ENCODE measurements around the gene PPOX. TPM values are rescaled to one million over a fixed set of nuclear protein-coding genes. Genes with fewer than 3 reads are reported as not detected.

PPOX gene
- total and polyA plus RNA-seq, 2 donors, result 13.9 to 25.9 TPM

DNA sequence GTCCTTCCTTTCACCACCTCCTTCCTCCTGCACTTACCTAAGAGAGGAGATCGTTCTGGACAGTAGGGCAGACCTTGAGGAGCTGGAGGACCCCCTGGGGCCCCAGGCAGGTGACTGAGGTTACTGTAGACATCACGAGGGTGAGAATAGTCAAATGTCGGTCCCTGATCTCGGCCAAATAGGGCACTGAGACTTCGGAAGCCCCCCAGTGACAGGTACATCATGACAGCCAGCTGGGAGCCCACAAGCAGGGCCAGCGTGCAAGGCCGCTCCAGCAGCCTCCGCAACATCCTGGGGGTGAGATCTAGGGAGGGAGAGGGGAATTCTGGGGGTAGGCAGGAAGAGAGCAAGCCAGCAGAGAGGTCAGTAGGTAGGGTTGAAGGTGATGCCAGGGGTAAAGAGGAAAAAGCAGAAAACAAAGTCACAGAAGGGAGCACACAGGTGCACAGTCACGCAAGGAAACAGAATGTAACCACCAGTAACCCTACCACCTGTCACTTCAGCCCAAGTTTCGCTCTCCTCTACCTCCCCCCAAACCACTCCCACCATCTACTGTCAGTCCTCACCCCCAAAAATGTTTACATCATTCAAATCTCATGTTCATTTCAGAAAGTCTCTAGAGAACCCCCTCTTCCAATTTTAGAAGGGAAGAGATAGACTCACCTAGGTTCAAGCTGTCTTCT, 9.7 kb downstream of the PPOX start:
- H3K4me1 ChIP-seq (ENCODE audit: insufficient read depth), result no peaks in the 10 kb centered on the region
- no peak for DNase-seq (ENCODE audit: extremely low spot score)
- peak overlapping the region; percentile 78 for H3K4me3 ChIP-seq (ENCODE audit: low read depth, low read length)
- no peak overlapping the region for H3K27ac ChIP-seq (ENCODE audit: low read depth)
- 87% methylated on average over 10 of the region's 10 CpGs for WGBS
- H3K36me3 ChIP-seq (ENCODE audit: insufficient read depth), result peaks cover 5% of the 10 kb centered on the region

DNA sequence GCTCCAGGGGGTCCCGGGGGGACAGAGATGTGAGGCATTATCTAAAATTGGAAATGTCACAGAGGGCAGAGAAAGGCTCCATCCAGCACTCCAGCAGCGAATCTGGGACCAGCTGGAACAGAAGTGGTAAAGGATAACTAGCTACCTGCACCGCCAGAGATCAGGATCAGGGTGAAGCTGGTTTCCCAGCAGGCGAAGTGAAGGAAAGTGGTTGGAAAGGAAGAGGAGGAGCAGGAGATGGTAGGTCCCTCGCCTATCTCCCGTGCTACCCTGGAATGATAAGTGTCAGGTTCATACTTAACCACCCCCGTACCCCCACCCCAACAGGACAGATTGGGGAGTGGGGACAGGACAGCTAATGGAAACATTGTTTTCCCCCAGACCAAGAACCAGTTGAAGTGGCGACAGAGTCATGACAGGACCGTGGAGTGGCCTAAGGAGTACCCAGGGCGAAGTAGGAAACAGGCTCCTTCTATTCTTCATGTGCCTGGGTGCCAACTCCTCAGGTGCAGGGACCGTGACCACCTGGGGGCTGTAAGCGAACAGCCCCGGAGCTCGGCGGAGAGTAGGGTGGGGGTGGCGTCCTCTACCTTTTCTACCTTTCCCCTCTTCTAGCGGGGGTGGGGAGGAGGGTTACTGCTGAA, 10.4 kb downstream of the PPOX start:
- no peaks in the 10 kb centered on the region for H3K4me1 ChIP-seq (ENCODE audit: insufficient read depth)
- peak overlapping the region; percentile 90 for H3K27ac ChIP-seq (ENCODE audit: low read depth)
- WGBS, result 15% methylated on average over 17 of the region's 17 CpGs
- DNase-seq (ENCODE audit: extremely low spot score), result no peak
- peaks cover 4% of the 10 kb centered on the region for H3K36me3 ChIP-seq (ENCODE audit: insufficient read depth)
- H3K4me3 ChIP-seq (ENCODE audit: low read depth, low read length), result peak overlapping the region; percentile 78

DNA sequence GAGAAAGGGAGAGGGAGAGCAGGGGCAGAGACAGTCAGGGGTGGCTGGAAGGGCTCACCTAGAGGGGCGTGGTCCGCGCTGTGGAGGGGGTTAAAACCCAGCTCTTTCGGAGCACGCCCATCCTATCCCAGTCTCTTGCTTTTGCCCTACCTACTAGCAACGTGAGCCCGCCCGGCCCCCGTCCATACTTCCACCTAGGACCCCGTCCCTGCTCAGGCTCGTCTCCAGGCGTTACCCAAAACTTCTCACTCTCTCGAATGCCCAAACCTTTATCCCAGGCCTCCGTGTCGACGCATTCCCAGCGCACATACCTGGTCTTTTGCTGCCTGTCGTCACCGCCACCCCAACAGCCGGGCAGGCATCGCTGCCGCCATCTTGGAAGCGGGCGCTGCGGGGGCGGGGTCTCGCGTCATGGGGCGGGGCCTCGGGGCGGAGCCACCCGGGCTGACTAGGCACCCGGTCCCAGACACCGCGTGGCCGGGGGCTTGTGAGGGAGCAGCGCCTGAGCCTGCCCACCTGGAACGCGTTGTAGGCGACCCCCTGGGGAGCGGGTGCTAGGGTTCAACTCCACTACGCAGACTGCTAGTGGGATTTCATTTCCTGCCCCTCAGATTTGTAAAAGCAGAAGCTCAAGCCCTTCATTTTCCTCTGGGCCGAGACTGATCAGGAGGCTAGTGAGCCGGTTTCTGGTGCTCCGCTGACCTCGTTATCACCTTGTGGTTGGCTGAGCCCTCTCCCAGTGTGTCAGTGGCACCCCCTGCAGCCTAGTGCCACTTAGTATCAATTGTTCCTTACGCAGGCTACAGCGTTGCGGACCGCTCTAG, 11.1 kb downstream of the PPOX start, which contains the start of gene B4GALT3:
Gene B4GALT3 (minus strand): TSS at position 396 of the 824 bp plus-strand sequence. CDS start 1,447 bp downstream, outside the sequence.
- H3K4me1 ChIP-seq (ENCODE audit: insufficient read depth), result no peaks in the 10 kb centered on the region
- peak; percentile 76 for DNase-seq (ENCODE audit: extremely low spot score)
- WGBS, result 3% methylated on average over 50 of the region's 50 CpGs
- H3K36me3 ChIP-seq (ENCODE audit: insufficient read depth), result peaks cover 2% of the 10 kb centered on the region
- H3K27ac ChIP-seq (ENCODE audit: low read depth), result peak within 1 kb of the TSS; percentile 90
- H3K4me3 ChIP-seq (ENCODE audit: low read depth, low read length), result peak within 1 kb of the TSS; percentile 78

DNA sequence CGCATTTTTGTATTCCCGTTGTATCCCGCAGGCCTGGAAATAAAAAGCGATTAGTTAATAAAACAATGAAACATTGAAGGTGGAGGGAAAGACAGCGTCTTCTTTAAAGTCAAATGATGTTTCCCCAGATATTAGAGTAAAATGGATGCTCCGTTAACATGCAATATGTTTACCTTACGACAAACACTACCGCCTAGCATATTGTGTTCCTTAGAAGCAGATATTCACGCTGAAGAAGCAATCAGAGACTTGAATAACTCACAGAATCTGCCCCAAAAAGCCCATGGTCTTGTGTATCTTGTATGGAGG, 11.7 kb downstream of the PPOX start:
- DNase-seq (ENCODE audit: extremely low spot score), result no peak
- Histone ChIP-seq H3K36me3 (ENCODE audit: insufficient read depth) (peaks cover 2% of the 10 kb centered on the region), H3K4me3 (ENCODE audit: low read depth, low read length) (peak overlapping the region; percentile 78), H3K27ac (ENCODE audit: low read depth) (peak overlapping the region; percentile 84), H3K4me1 (ENCODE audit: insufficient read depth) (no peaks in the 10 kb centered on the region)
- WGBS, result 46% methylated on average over 9 of the region's 9 CpGs

DNA sequence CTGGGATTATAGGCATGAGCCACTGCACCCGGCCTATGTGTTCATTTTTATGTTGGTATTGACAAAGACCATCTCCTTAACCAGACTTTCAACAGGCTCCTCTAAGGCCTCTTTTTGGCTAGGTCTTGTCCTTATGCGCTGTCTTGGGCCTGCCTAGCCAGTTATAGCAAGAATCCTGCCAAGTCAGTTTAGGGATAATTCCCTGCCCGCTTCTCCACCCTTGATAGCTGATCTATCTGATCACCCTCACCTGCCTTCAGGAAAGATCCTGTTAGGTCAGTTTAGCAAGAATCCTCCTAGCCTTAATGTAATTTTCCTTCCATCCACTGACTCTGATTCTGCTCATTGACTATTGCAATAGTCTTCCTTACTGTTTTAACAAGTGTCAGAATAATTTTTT, 13.5 kb downstream of the PPOX start:
- H3K36me3 ChIP-seq (ENCODE audit: insufficient read depth), result no peaks in the 10 kb centered on the region
- H3K4me3 ChIP-seq (ENCODE audit: low read depth, low read length), result no peak overlapping the region
- DNase-seq (ENCODE audit: extremely low spot score), result no peak
- 88% methylated on average over 3 of the region's 3 CpGs for WGBS
- no peak overlapping the region for H3K27ac ChIP-seq (ENCODE audit: low read depth)
- H3K4me1 ChIP-seq (ENCODE audit: insufficient read depth), result no peaks in the 10 kb centered on the region

DNA sequence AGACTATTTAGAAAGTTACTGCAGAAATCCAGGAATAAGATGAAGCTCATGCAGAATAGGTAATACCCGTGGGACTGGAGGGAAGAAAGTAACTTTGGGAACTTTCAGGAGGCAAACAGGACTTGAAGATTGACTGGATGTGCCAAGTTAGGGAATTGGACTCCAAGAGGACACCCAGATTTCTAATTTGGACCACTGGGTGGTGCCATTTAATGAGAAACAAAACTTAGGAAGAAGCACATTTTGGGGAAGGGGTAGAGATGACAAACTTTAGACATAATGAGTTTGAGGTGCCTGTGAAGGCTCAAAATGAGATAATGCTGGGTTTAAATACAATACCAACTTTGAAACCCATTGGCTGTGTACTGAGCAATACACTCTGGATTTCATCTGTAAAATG, 14.4 kb downstream of the PPOX start:
- no peak overlapping the region for H3K27ac ChIP-seq (ENCODE audit: low read depth)

DNA sequence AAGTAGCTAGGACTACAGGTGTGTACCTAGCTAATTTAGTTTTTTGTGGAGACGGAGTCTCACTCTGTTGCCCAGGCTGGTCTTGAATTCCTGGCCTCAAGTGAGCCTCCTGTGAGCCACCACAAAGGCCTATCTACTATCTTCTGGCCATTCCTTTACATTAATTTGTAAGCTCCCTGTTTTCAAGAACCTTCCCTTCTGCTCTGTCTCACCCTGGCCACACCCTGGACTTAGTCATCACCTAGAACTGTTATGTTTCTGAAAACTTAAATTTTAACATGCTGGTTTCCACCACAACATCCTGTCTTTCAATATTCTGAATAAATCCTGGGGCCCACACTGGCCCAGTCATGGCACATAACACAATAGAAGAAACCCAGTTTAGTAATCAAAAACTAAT, 16.0 kb downstream of the PPOX start:
- 91% methylated on average over 1 of the region's 1 CpG for WGBS
- Histone ChIP-seq H3K27ac (ENCODE audit: low read depth) (no peak overlapping the region), H3K4me1 (ENCODE audit: insufficient read depth) (no peaks in the 10 kb centered on the region), H3K4me3 (ENCODE audit: low read depth, low read length) (no peak overlapping the region), H3K36me3 (ENCODE audit: insufficient read depth) (no peaks in the 10 kb centered on the region)
- no peak for DNase-seq (ENCODE audit: extremely low spot score)

More for the DNA sequence above, 14.4 kb downstream of the PPOX start:
- no peaks in the 10 kb centered on the region for H3K36me3 ChIP-seq (ENCODE audit: insufficient read depth)
- no peak for DNase-seq (ENCODE audit: extremely low spot score)
- H3K4me1 ChIP-seq (ENCODE audit: insufficient read depth), result no peaks in the 10 kb centered on the region
- no peak overlapping the region for H3K4me3 ChIP-seq (ENCODE audit: low read depth, low read length)
- 68% methylated on average over 1 of the region's 1 CpG for WGBS

DNA sequence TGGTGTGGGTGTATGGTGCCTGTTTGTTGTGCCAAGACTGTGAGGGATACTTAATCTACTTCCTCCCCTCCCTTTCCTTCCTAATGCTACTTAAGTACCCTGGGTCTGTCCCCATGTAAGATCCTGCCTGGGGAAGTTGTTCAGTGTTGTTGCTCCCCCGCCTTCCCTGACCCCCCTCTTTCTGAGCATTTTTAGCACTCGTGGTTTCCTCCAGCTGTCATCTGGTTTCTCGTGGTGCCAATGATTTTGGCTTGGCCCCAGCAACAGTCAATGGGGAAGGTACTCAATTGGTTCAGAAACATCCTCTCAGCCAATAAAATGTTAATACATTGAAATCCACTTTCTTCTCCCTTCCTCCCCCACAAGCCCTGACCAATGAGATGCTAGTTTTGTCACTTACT, 19.1 kb downstream of the PPOX start:
- Histone ChIP-seq H3K4me3 (ENCODE audit: low read depth, low read length) (no peak overlapping the region), H3K4me1 (ENCODE audit: insufficient read depth) (no peaks in the 10 kb centered on the region), H3K27ac (ENCODE audit: low read depth) (no peak overlapping the region), H3K36me3 (ENCODE audit: insufficient read depth) (no peaks in the 10 kb centered on the region)
- WGBS, result 17% methylated on average over 3 of the region's 3 CpGs
- no peak for DNase-seq (ENCODE audit: extremely low spot score)

DNA sequence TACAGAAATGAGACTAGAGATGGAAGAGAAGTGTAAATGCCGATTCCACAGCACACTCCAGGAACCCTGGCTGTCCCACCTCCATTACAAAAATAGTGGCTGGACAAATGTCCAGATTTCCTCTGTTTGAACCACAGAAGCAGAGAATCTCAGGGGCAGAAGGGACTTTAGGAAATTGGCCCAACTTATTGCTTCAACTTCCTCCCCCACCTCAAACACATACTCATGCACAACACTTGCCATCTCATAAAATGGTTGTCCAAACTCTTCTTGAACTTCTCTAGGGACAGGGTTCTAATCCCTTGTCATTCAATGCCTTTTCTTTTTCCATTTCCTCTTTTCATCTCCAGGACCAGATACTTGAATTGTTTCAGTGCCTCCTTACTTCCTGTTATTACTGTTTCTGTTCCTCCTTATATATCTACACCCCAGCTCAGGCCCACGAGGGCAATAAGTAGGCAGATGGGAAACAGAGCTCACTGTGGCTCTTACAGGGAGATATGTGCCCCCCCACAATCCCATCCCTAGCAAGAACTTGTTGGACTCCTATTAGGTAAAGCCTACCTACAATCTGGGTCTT, 19.6 kb downstream of the PPOX start:
- 30% methylated on average over 2 of the region's 2 CpGs for WGBS
- Histone ChIP-seq H3K36me3 (ENCODE audit: insufficient read depth) (no peaks in the 10 kb centered on the region), H3K4me3 (ENCODE audit: low read depth, low read length) (no peak overlapping the region), H3K27ac (ENCODE audit: low read depth) (no peak overlapping the region), H3K4me1 (ENCODE audit: insufficient read depth) (no peaks in the 10 kb centered on the region)
- DNase-seq (ENCODE audit: extremely low spot score), result no peak

DNA sequence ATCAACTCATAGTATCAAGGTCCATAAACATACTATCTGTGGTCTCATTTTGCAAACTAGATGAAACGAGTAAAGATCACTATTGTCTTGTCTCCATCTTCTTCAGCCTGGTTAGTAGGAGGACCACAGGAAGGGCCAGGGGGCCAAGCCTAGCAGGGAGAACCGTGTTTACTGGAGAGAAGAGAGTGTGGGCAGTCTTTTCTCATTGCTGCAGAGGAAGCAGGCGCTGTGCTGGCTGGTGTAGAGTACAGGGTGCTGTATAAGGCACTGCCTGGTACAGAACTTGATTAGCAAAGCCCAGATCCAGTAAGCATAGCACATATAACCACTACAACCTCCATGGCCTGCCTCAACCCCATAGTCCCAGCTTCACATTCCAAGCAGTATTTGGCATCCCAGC, 21.1 kb downstream of the PPOX start:
- Histone ChIP-seq H3K4me1 (ENCODE audit: insufficient read depth) (no peaks in the 10 kb centered on the region), H3K27ac (ENCODE audit: low read depth) (no peak overlapping the region), H3K4me3 (ENCODE audit: low read depth, low read length) (no peak overlapping the region), H3K36me3 (ENCODE audit: insufficient read depth) (no peaks in the 10 kb centered on the region)
- whole genome bisulfite sequencing, result 72% methylated on average over 3 of the region's 3 CpGs
- no peak for DNase-seq (ENCODE audit: extremely low spot score)

DNA sequence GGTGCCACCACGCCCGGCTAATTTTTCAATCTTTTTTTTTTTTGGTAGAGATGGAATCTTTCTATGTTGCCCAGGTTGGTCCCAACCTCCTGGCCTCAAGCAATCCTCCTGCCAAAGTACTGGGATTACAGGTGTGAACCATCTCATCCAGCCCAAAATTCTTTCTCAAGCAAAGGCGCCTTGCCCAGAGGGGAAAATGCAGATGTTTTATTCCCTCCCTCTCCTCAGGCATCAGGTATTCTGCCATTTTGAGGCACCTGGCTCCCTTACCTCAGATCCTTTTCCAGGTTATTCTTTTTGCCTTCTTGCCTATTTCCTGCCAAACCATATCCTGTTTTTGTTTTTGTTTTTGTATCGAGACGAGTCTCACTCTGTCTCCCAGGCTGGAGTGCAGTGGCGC, 22.2 kb downstream of the PPOX start:
- H3K4me3 ChIP-seq (ENCODE audit: low read depth, low read length), result no peak overlapping the region
- H3K27ac ChIP-seq (ENCODE audit: low read depth), result no peak overlapping the region
- no peaks in the 10 kb centered on the region for H3K36me3 ChIP-seq (ENCODE audit: insufficient read depth)
- H3K4me1 ChIP-seq (ENCODE audit: insufficient read depth), result no peaks in the 10 kb centered on the region
- no peak for DNase-seq (ENCODE audit: extremely low spot score)
- 80% methylated on average over 6 of the region's 6 CpGs for WGBS

DNA sequence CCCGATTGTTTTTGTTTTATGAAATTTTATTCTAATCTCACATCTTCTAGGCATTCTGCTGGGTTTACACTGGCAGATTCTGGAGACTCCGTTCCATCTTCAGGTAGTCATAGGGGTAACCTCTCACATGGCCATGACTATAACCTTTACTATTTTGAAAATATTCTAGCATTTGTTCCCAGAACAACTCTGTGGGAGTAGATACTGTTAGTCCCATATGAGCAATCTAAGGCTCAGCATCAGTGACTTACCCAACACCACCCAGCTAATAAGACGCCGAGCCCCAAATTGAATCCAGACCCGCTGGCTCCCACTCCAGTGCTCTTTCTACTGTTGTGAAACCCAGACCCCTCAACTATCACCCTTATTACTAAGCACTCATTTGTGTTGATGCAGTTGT, 22.8 kb downstream of the PPOX start:
- Histone ChIP-seq H3K4me1 (ENCODE audit: insufficient read depth) (no peaks in the 10 kb centered on the region), H3K36me3 (ENCODE audit: insufficient read depth) (no peaks in the 10 kb centered on the region), H3K4me3 (ENCODE audit: low read depth, low read length) (no peak overlapping the region), H3K27ac (ENCODE audit: low read depth) (no peak overlapping the region)
- no peak for DNase-seq (ENCODE audit: extremely low spot score)
- WGBS, result 85% methylated on average over 5 of the region's 5 CpGs

DNA sequence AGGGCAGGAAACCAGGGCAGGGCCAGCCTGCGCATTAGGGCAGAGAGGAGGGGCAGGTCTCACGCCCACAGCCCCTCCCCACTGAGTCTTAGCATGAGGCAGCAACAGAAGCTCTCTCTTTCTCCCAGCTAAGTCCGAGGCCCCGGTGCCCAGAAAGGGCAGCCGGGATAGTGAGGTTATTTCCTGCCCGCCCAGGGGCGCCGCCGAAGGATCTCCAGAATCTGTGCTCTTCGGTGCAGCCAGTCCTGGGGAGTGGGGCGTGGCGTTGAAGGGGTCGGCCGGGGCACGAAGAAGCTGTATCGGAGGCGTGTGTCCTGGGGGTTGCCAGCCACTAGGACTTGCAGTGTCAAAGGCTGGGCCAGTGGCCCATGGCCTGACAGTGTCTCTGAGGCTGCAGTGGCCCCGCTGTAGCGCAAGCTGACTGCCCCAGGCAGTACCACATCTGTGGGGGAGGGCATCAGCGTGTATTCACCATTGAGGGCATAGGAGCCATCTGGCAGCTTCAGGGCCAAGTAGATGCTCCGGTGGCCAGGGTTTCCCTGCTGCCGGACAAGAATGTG, 24.8 kb downstream of the PPOX start:
- Histone ChIP-seq H3K4me3 (ENCODE audit: low read depth, low read length) (no peak overlapping the region), H3K4me1 (ENCODE audit: insufficient read depth) (no peaks in the 10 kb centered on the region), H3K36me3 (ENCODE audit: insufficient read depth) (no peaks in the 10 kb centered on the region), H3K27ac (ENCODE audit: low read depth) (no peak overlapping the region)
- no peak for DNase-seq (ENCODE audit: extremely low spot score)
- 69% methylated on average over 22 of the region's 22 CpGs for WGBS

Measured in urinary bladder (tissue), 4 donors.